GM21423 (cell line): Measurements from ENCODE around the gene MUC2.

Source experiments
- ATAC-seq: cut with Tn5 transposase; IDR thresholded peaks from one replicate; pipeline ENCODE4 v1.9.1; 2021; ENCODE audit warnings: mild to moderate bottlenecking, moderate library complexity; ENCODE audit not compliant: unreplicated experiment

Gene MUC2

DNA sequence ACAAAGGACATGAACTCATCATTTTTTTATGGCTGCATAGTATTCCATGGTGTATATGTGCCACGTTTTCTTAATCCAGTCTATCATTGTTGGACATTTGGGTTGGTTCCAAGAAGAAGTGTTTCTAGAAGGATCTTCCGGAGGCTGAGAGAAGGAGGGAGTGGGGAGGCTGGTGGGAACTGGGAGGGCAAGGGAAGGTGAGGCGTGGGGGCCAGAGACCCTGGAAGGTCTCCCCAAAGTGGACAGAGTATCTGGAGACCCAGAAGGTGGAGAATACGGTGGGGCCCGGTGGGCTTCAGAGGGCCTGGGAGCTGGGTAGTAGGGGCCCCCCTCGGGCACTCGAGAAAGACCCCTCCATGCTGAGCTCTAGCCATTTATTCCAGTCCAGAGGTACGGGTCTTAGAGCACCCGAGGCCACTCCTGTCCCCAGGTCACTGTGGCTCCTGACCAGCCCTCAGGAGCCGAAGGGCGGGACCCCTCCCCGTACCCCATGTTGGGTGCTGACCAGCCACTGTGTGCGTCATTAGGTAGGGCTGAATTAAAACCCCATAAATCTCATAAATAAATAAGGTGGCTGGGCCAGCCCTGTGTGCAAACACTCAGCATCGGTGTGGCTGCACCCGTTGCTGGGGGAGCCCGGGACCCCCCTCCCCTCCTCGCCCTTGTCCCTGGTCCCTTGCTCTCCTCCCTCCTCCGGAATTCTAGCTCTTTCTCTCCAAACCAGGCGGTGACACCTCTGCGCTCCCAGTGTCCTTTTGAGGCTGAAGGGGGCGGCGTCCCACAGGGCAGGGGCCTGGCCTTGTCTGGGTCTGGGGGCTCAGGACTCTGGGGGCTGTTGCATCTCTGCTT lies 44.3 kb downstream of the MUC2 start:
- ATAC-seq = no peak

DNA sequence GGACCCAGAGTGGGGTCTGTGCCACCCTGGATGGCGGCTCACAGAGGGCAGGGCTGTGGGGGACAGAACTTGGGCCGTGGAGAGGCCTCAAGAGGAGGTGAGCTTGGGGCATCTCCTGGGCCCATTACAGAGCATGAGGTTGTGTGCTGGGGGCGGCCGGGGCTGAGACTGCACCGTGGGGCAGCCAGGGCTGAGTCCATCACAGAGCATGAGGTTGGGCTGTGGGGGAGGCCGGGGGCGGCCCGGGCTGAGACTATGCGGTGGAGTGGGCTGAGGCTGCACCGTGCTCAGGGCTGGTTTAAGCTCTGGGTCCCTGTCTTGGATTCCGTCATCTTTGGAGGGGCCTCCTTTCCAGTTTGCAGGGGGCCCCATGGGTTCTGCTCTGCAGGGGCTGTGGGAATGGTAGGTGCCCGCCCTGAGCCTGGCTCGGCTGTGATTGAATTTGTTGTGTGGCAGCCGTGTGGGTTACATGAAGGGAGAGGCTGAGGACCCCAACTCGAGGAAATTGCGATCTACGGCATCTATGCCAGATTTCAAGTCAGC lies 45.0 kb downstream of the MUC2 start:
- no peak for ATAC-seq

DNA sequence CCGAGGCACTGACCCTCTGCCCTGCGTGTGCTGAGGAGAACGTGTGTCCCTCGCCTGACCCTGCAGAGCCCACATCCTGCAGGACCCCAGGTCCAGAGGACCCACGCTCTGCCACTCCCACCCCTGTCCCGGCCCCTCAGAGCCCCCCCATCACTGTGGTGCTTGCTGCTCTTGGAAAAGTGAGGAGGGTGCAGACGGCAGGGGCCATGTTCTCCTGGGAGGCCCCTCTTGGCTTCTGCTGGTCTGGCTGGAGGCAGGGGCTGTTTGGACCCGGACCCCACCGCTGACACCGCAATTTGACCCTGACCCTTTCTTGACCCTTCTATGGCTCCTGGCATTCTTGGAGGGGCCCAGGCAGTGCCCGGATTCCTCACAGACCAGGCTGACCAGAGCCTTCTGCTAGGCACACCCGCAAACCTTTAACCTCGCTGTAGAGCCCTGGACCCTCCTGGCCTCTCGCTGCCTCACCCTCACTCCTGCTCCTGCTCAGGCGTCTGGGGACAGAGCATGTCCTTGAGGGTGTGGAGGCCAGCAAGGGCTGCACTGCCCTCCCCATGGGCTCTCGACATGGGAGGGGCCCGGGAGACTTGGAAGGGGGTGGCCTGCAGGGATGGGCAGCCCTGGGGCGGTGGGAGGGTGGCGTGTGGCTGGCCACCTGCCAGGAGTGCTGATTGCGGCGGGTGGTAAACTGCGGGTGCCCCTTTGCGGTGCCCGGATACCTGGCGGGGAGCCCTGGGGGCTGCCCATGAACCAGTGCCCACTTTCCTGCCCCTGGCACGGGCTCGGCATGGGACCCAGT lies 46.1 kb downstream of the MUC2 start:
- no peak for ATAC-seq

DNA sequence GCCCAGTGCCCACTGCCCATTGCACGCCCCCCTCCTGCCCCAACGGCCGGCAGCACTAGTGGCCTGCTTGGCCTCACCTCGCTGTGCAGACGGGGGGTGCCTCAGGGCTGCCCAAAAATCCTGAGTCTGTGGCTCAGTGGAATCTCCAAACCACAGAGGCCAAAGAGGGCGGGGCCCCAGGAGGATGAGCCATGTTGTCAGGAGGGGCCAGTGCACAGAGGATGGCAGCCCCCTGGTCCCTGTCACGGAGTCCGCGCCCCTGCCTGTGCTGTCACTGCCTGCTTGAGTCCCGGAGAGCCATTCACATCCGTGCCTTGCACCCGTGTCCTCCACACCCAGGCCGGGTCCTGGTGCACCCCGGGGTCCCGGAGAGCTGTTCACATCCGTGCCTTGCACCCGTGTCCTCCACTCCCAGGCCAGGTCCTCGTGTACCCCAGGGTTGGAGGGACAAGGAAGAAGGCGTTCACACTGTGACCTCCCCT lies 46.7 kb downstream of the MUC2 start:
- no peak for ATAC-seq

DNA sequence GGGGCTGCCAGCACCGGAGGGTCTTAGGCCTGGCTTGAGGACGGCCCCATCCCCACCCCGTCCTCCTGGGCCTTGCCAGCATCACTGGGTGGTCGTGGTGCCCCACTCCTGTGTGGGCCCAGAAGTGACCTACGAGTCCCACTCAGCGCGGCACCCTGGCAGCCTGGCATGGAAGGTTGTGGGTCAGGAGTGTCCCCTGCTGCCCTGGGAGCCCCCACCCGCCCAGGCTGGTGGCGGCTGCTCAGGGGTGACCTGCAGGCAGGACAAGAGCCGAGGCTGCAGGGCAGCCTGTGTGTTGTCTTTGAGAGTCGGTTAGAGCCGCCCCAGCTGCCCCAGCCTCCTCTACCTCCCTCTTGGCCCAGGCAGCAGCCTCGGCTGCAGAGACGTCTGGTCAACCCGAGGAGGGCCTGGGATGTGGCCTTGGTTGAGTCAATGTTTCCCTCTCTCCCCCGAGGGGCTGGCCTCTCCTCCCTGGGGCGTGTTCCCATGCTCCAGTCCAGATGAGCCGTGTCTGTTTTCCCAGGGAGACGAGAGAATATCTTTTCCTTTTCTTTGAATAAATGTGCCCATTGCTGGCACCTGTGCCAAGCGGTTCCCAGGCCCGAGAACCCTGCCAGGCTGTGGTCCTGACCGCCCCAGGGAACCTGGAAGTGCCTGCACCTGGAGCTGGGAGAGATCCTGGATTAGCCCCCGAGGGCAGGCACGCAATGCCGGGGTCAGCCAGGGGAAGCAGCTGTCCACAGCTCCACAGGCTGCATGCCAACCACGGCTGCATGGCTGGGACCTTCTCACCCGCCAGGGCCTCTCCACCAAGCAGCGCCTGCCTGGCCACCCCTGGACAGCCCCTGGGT lies 47.4 kb downstream of the MUC2 start:
- ATAC-seq = no peak

DNA sequence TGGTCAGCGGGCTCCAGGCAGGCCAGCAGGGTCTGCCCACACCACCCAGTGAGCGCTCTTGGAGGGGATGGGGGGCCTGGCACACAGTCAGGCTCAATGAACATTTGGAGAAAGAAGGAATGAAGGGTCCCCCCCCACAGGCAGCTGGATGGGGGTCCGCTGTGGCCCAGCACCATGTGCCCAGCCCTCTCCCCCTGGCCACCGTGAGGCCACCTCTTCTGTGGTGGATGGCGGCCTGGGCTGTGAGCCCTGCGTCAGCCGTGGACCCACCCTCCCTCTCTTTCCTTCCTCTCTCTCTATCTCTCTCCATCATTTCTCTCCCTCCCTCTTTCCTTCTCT lies 48.0 kb downstream of the MUC2 start:
- no peak for ATAC-seq

DNA sequence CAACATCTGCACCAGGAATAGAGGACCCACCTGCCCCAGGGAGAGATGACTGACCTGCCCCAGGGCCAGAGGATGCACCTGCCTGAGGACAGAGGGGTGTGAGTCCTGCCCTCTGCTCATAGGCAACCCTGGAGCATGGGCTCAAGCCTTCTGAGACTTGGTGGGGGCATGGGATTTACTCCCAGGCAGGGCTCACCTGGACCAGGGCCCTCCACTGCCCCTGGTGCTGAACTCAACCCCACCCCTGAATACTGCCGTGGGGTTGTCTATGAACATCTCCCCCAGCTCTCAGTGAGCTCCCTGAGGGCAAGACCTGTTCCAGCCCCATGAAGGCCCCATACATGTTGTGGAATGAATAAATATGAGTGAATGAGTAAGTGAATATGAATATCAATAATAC lies 49.3 kb downstream of the MUC2 start:
- ATAC-seq = no peak
